CD14-positive monocyte (primary cell): ENCODE results near the gene PRSS37. TPM values are rescaled to one million over a fixed set of nuclear protein-coding genes. Genes with fewer than 3 reads are reported as not detected.

Experiments used
- DNase-seq, 3 donors: peaks; one replicate each; pipeline ENCODE4 v3.0.0-alpha.2; 2011 to 2022
- H2AFZ ChIP-seq: 2 replicates; pipeline ENCODE4 v1.6.0; 2012; ENCODE audit warnings: mild to moderate bottlenecking, low read depth, low read length, inconsistent platforms; ENCODE audit not compliant: insufficient read depth, poor library complexity, severe bottlenecking
- H3K27ac ChIP-seq, 2 donors: 1 replicate in 1 of 2; 2 replicates in 1 of 2; pipeline ENCODE4 v1.5.1; 2012 to 2013; ENCODE audit warnings: low read length in 2 of 2, control low read depth in 1 of 2, inconsistent platforms in 1 of 2, low read depth in 1 of 2, mild to moderate bottlenecking in 1 of 2
- H3K27me3 ChIP-seq, 2 donors: one replicate each; pipeline versions ENCODE4 v1.6.0 to v1.6.1; 2011 to 2013; ENCODE audit warnings: low read length in 2 of 2; ENCODE audit not compliant: control insufficient read depth in 2 of 2, insufficient read depth in 2 of 2
- H3K36me3 ChIP-seq, 2 donors: replicated peaks in 1 of 2; 1 replicate in 1 of 2; 2 replicates in 1 of 2; pipeline versions ENCODE4 v1.5.1 to v1.6.1; 2012 to 2013; ENCODE audit warnings: low read length in 2 of 2, control low read depth in 1 of 2, inconsistent platforms in 1 of 2, mild to moderate bottlenecking in 1 of 2; ENCODE audit not compliant: insufficient read depth in 2 of 2, control insufficient read depth in 1 of 2
- H3K4me1 ChIP-seq, 2 donors: 1 replicate in 1 of 2; 2 replicates in 1 of 2; pipeline versions ENCODE4 v1.5.1 to v1.6.1; 2012 to 2013; ENCODE audit warnings: low read length in 2 of 2, control low read depth in 1 of 2, inconsistent platforms in 1 of 2, mild to moderate bottlenecking in 1 of 2, moderate library complexity in 1 of 2; ENCODE audit not compliant: insufficient read depth in 2 of 2, control insufficient read depth in 1 of 2
- H3K4me2 ChIP-seq: replicated peaks from 2 replicates; pipeline ENCODE3; 2012; ENCODE audit warnings: low read length, moderate library complexity, mild to moderate bottlenecking; ENCODE audit not compliant: poor library complexity, severe bottlenecking; ENCODE audit errors: extremely low read depth
- H3K4me3 ChIP-seq, 3 experiments: fragments of 200-600 bp in 1 of 3; sonication (generic) in 1 of 3; replicated peaks in 1 of 3; 1 replicate in 2 of 3; 2 replicates in 1 of 3; pipeline ENCODE4 v1.5.1; 2011 to 2013; ENCODE audit warnings: low read length in 3 of 3, mild to moderate bottlenecking in 3 of 3, control low read depth in 2 of 3, low read depth in 2 of 3, inconsistent platforms in 1 of 3, moderate library complexity in 1 of 3
- H3K79me2 ChIP-seq: 2 replicates; pipeline ENCODE4 v1.6.0; 2012; ENCODE audit warnings: mild to moderate bottlenecking, control low read depth, inconsistent platforms, low read length, moderate library complexity; ENCODE audit not compliant: insufficient read depth
- H3K9ac ChIP-seq: 2 replicates; pipeline ENCODE4 v1.6.0; 2017; ENCODE audit warnings: low read length, mild to moderate bottlenecking; ENCODE audit not compliant: insufficient read depth, poor library complexity, severe bottlenecking
- H3K9me3 ChIP-seq, 2 donors: replicated peaks in 1 of 2; 1 replicate in 1 of 2; 2 replicates in 1 of 2; pipeline versions ENCODE4 v1.5.1 to v1.6.1; 2012 to 2013; ENCODE audit warnings: low read length in 2 of 2, control low read depth in 1 of 2; ENCODE audit not compliant: control insufficient read depth in 1 of 2, insufficient read depth in 1 of 2
- H4K20me1 ChIP-seq: 2 replicates; pipeline ENCODE4 v1.6.0; 2012; ENCODE audit warnings: mild to moderate bottlenecking, low read length, control low read depth, moderate library complexity; ENCODE audit not compliant: insufficient read depth
- H3K27ac Mint-ChIP-seq, 7 donors: one replicate each; pipeline ENCODE4 v1.8.0; 2020; ENCODE audit warnings: mild to moderate bottlenecking in 7 of 7, mixed read lengths in 7 of 7, moderate library complexity in 6 of 7, inconsistent platforms in 2 of 7
- H3K27me3 Mint-ChIP-seq, 3 donors: one replicate each; pipeline ENCODE4 v1.8.0; 2021 to 2022; ENCODE audit warnings: low read depth in 3 of 3, mild to moderate bottlenecking in 3 of 3, mixed read lengths in 3 of 3, moderate library complexity in 3 of 3, inconsistent platforms in 1 of 3
- H3K36me3 Mint-ChIP-seq, 2 donors: one replicate each; pipeline ENCODE4 v1.8.0; 2020; ENCODE audit warnings: mixed read lengths in 2 of 2, inconsistent platforms in 1 of 2, mild to moderate bottlenecking in 1 of 2
- H3K4me1 Mint-ChIP-seq: one replicate; pipeline ENCODE4 v1.8.0; 2020; ENCODE audit warnings: mild to moderate bottlenecking, mixed read lengths
- H3K4me3 Mint-ChIP-seq, 2 donors: one replicate each; pipeline ENCODE4 v1.8.0; 2020; ENCODE audit warnings: mild to moderate bottlenecking in 2 of 2, mixed read lengths in 2 of 2, moderate library complexity in 1 of 2
- H3K9me3 Mint-ChIP-seq, 7 donors: one replicate each; pipeline ENCODE4 v1.8.0; 2020 to 2022; ENCODE audit warnings: mixed read lengths in 7 of 7, mild to moderate bottlenecking in 6 of 7, moderate library complexity in 6 of 7, inconsistent platforms in 2 of 7
- CTCF ChIP-seq: fragments of 200-600 bp; IDR thresholded peaks from one replicate; pipeline ENCODE4 v1.8.0; 2022; ENCODE audit warnings: antibody characterized with exemption, mild to moderate bottlenecking
- WGBS: methylation state at CpG from one replicate; pipeline ENCODE4 v1.1.5; 2013; ENCODE audit warnings: missing lambda C conversion rate; ENCODE audit not compliant: insufficient coverage; 5-methylcytosine and 5-hydroxymethylcytosine counted together
- intact Hi-C, 2 donors: fragments of 100-400 bp; cut with micrococcal nuclease; formaldehyde crosslinking; loops; one replicate each; pipeline versions ENCODE4 v1.15.0 to v1.15.1; 2023
- polyA plus RNA-seq, 3 donors: library from polyadenylated mRNA; depleted of rRNA in 1 of 3; unstranded in 2 of 3; stranded (reverse) in 1 of 3; fragments of 300-500 nt in 2 of 3; fragments of >200 nt in 1 of 3; fragmentation: Illumina TruSeq in 2 of 3; gene quantifications; 1 replicate in 2 of 3; 2 replicates in 1 of 3; pipeline ENCODE4 v1.2.3, GENCODE V29; 2012 to 2021

The PRSS37 gene
- polyA plus RNA-seq, 3 donors: not detected

- Histone ChIP-seq H3K27me3 (no peaks in the 10 kb centered on the region), H2AFZ (no peak overlapping the region), H4K20me1 (no peaks in the 10 kb centered on the region), H3K9me3 (no peaks in the 10 kb centered on the region), H3K27ac (peak overlapping the region in 1 of 2 donors; percentile 20), H3K9ac (no peak overlapping the region), H3K4me3 (no peak overlapping the region), H3K4me1 (peaks cover 12 to 13% of the 10 kb centered on the region in 2 donors), H3K79me2 (no peaks in the 10 kb centered on the region), H3K36me3 (no peaks in the 10 kb centered on the region), H3K4me2 (no peak overlapping the region)
- H3K36me3 Mint-ChIP-seq: no peaks in the 10 kb centered on the region
- peaks cover 23% of the 10 kb centered on the region for H3K4me1 Mint-ChIP-seq
- peaks cover 0 to 11% (median 5%) of the 10 kb centered on the region in 7 donors for H3K9me3 Mint-ChIP-seq
- intact Hi-C loops: no loop called here
- H3K4me3 Mint-ChIP-seq: no peak overlapping the region
- DNase-seq: no peak
- peak overlapping the region in 2 of 7 donors; percentile 64 to 84 for H3K27ac Mint-ChIP-seq
- no CpG with 5 or more reads among the region's 2 CpGs for WGBS
- no peaks in the 10 kb centered on the region for H3K27me3 Mint-ChIP-seq
- TF ChIP-seq CTCF: no peak
Observed at GRCh38 chr7:141875453-141875852, 34.2 kb upstream of the PRSS37 start.

GRCh38 chr7:141874787-141875186 is 33.5 kb upstream of the PRSS37 start:
- H2AFZ ChIP-seq: peak overlapping the region; percentile 16
- Mint-ChIP-seq H3K4me3 (no peak overlapping the region), H3K27ac (peak overlapping the region in 5 of 7 donors; percentile 10 to 84 (median 46)), H3K9me3 (peaks cover 0 to 17% (median 11%) of the 10 kb centered on the region in 7 donors), H3K4me1 (peaks cover 23% of the 10 kb centered on the region), H3K27me3 (no peaks in the 10 kb centered on the region), H3K36me3 (no peaks in the 10 kb centered on the region)
- peak overlapping the region in 1 of 2 donors; percentile 20 for H3K27ac ChIP-seq
- no peak overlapping the region for H3K4me3 ChIP-seq
- TF ChIP-seq CTCF: no peak
- intact Hi-C loops: no loop called here
- no peak overlapping the region for H3K4me2 ChIP-seq
- WGBS: 20% methylated on average over 3 of the region's 3 CpGs
- DNase-seq: peak; percentile 64 to 91 (median 75)
- no peaks in the 10 kb centered on the region for H3K36me3 ChIP-seq
- no peak overlapping the region for H3K9ac ChIP-seq
- H3K4me1 ChIP-seq: peaks cover 12 to 13% of the 10 kb centered on the region in 2 donors
- no peaks in the 10 kb centered on the region for H4K20me1 ChIP-seq
- no peaks in the 10 kb centered on the region for H3K9me3 ChIP-seq
- no peaks in the 10 kb centered on the region for H3K27me3 ChIP-seq
- no peaks in the 10 kb centered on the region for H3K79me2 ChIP-seq
